Measurements from ENCODE around the gene A2M.

A2M gene

DNA sequence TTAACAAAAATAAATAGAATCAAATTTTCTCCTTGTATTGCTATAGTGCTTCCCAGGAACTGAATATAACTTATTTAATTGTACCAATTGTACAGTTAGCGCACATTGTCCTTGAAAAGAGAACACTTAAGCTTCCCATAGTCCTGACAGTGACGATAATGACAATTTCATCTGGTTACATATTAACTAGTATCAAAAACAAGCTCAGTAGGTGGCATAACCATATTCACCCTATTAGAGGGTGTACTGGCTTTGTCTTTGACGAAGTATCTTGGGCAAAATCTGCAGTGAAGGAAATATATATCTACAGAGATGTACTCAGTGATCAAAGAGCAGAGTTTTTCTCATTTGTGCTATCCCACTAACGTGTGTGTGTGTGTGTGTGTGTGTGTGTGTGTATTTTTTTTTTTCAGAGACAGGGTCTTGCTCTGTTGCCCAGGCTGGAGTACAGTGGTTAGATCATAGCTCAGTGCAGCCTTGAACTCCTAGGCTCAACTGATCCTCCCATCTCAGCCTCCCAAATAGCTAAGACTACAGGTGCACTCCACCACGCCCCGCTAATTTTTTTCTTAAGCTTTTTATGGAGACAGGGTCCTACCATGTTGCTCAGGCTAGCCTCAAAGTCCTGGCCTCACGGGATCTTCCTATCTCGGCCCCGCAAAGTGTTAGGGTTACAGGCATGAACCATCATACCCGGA, 4.9 kb upstream of the A2M start:
- no peak for DNase-seq

DNA sequence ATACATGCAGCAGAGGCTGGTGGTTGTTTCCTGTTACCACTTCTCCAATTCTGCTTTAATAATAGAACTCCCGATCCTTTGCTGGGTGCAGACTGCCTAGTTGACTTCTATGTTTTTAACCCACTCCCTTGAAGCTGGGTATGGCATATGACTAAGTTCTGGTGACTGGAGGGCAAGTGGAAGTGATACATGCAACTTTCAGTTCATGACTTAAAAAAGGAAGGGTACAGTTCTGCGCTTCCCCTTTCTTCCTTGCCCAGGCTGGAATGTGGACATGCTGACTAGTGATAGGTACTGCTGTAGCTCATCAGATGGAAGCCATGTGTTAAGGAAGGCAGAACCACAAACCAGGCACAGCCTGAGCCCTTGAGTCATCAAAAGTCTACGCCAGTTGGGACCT, 2.4 kb upstream of the A2M start:
- DNase-seq = no peak

DNA sequence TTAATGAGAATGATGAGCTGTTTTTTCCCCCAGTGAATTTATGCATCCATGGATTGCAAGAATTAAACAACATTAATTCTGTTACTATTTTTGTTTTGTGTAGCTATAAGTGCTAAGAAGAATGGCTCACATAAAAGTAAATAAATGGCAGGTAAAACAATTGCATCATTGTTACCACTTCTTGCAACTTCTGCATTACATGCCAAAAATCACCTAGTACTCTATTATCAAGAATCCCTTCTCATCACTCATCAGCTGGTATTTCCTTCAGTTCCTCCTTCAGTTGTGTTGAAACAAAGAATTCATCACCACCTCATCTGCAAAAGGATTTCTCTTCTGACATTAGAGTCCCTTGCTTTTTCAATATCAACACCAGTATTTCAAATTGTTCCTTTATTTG, 773 bp downstream of the A2M start:
- DNase-seq = no peak

DNA sequence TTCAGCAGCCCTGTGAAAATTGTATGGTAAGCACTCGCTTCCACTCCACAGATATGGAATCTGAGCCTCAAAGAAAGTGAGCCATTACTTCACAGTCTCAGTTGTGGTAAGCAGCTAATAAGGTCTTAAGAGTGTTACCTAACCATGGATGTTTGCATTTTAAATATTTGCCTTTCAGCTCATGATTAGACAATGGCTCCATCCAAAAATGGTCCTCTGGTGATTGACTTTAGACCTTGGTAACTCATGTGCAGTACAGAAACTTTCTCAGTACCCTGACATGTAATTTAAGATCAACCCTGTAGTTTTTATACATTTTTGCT, 1.8 kb downstream of the A2M start:
- no peak for DNase-seq

DNA sequence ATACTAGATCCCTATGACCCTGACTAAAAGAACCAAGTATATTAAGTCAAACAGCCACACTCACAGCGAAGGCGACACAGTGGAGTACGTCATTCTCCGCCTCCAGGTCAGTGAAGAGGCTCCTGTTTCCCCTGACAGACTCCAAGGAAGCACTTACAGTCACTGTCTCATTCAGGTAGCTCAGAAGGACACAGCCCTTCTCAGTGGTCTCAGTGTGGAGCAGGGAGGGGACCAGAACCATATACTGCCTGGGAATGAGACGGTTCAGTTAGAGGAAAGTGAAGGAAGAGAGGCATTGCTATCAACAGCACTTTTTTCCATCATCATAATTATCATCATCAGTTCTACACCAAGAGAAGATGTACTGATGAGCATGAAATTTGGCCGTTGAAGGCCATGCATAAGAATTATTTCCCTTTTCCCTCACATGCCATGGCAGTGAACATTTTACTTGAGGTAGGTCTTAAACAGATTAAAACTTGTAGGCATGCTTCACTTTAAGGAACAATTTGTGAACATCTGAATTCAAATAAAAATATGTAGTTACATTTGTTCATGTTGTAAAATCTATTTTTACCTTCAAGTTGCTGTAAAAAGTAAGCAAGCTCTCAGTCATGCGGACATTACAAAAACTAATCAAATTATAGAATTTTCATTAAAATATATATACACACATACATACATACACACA, 2.3 kb downstream of the A2M start:
- DNase-seq = no peak

DNA sequence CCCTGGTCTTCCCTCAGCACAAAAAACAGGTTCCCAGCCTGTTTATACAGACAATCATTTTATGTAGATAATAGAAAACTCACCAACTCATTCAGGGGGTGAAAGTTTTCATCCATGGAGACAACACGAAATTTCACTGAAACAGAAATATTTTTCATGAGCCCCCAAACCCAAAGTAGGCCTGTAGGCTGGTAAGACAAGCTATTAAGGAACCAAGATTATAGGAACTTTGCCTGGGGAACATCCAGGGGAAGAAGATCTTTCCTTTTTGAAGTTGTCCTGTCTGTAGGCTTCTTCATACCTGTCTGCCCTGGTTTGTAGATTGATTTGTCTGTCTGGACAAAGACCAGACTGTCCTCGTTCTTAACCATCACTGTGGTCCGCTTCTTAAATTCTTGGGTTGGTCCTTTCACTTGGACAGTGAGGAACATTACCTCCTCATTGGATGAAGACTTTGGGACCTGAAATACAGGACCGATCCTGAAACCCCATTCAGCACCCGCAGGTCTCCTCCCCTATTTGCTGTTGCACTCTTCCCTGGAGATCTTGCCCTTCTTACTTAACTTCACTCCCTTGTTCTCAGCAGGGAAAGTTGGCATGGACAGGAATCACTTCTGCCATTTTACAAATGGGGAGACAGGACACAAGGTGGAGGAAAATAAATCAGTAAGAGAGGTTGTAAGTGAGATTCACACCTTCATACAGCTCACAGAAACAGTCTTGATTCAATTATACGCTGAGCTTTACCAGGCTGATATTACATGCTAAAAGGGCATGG, 3.5 kb downstream of the A2M start:
- DNase-seq = no peak

DNA sequence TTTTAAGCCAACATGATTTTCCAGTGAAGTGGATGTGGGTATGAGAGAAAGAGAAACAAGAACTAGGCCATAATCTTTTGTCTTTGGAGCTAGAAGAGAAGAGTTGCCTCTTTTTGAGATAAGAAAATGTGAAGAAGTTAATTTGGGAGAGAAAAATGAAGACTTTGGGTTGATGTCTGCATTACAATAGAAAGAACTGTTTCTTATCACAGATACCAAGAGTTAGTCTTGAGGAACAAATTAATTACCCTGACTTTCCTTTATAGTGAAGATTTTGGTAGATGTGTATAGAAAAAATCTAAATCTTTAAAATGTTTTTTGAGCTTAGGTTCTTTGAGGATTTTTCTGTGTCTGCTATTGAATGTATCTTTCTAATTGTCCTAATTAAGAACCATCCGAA, 4.2 kb downstream of the A2M start:
- no peak for DNase-seq

DNA sequence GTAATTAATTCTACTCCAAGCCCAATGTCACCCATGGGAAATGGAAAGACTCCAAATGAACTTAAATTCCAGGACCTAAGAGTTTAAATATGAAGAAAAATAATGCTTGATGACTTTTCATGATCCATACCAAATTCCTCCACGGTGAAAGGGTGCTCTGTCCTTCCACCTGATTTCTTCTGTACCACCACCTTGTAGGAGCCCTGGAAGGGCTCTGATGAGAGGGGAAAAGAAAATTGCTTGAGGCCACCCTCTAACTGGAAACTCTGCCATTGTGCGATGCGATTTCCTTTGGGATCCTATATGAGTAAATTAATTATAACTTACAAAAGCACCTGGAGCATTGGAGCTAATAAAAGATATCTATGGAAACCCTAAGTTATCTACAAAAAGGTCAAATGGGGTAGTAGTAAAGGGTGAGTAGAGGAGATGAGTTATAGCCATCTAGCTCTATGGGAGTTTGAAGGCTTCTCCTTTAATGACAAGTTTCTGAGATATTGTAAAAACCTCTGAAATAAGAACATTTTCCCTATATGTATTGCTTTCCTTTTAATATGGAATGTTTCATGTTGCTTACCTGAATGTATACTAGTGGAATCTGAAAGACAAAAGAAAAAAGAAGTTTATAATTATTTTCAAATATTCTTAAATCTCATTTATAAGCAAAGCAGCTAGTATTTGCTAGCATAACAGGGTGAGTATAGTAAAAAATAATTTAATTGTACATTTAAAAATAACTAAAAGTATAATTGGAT, 5.8 kb downstream of the A2M start:
- no peak for DNase-seq

DNA sequence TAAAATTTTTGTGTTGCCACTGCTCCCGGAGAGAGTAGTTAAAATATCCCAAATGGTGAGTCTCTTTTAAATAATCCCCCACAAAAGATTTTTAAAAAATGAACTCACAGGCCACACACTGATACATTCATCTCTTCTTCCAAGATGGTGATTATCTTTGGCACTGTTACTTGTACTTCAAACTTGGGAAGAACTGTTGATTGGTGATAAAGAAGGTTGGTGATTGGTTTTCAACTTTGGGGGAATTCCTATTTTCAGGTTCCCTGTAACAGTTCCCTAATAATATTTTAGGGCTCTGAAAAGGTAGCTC, 6.6 kb downstream of the A2M start:
- no peak for DNase-seq

DNA sequence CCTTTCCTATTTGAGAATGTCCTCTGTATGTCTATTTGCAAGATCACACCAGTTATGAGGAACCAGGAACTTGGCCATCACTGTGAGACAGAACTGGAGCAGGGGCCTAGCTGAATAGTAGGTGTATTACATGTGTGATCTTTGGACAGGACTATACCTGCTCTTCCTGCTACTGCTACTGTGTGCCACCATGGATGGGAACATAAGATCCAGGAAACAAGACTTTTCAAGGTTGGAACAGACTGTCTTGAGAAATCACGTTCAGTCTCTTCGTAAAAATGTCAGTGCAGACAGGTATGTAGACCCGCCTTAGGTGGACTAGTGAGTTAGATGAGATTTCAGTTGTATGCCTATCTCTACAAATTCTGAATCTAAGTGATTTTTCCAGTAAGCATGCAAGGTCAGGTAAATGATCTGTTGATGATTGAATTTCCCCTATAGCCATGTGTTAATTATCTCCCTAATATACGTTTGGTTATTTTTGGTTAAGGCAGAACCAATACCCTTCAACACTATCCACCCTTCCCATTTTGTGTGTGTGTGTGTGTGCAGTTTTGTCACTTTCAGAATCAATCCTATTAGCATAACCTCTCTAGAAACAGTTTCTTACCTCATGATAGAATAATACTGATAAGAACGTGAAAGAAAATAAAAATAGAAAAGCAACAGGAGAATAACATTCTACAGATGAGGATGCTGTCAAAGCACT, 7.1 kb downstream of the A2M start:
- no peak for DNase-seq

DNA sequence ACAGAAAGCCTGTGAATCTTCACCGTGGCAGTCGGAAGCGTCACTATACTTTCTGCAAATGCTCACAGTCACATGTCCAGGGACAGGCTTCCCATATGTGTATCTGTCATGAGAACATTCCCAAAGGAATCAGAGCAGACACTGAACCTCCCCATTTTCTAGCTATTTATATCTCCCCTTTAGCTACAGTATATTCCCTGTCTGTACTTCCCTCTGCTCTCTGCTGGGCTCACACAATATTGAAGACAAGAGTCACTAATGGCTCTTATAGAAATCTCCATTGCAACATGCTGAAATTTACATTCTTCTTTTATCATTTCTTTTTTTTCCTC, 8.2 kb downstream of the A2M start:
- DNase-seq = no peak

DNA sequence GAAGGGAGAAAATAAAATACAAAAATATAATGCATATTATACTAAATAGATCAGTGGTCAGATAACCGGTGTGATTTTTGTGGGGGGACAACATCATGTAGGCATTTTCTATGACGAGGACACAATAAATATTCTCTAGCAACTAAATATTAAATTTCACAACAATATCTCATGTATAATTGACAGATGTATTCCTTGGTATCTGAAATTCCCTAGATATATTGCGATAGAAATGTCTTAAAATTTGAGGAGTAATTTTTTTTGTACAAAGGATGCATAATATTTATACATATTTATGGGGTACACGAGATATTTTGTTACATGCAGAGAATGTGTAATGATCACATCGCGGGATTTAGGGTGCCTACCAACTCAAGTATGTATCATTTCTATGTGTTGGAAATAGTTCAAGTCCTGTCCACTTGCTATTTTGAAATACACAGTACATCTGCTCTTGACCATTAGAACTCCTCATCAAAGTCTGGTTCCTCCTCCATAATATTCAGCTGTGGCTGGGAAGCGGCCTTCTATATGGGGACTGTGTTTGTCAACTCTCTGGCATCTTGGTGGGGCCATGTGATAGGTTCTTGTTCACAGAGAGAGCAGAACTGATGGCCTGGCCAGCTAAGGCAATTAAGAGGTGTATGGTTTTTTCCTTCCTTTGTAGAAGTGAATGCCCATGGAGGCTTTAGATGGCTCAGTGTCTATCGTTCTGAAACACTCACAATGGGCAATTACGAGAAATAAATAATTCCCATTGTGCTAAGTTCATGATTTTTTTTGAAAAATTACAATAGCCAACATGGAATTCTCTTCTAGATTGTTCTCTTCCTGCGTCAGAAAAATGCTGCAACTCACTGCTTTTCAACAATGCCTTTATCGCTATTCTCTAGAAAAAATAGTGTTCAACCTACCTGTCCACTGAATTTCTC, 8.8 kb downstream of the A2M start:
- no peak for DNase-seq

DNA sequence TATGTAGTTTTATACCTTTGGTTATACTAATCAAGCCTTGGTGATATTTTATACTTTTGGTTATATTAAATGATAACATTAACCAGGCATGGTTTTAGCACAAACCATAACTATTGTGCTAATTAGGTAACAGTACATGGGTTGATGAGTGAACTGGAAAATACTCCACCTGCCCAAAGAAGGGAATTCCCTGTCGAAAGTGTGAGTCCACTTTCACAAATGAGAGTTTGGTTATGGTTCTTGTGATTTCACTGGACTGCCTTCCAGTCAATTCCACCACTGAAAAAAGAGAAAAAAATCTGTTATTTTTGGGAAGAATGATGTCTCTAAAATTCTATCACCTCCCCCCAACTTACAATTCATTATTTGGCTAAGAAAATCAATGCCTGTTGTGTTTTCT, 9.7 kb downstream of the A2M start:
- DNase-seq = no peak

DNA sequence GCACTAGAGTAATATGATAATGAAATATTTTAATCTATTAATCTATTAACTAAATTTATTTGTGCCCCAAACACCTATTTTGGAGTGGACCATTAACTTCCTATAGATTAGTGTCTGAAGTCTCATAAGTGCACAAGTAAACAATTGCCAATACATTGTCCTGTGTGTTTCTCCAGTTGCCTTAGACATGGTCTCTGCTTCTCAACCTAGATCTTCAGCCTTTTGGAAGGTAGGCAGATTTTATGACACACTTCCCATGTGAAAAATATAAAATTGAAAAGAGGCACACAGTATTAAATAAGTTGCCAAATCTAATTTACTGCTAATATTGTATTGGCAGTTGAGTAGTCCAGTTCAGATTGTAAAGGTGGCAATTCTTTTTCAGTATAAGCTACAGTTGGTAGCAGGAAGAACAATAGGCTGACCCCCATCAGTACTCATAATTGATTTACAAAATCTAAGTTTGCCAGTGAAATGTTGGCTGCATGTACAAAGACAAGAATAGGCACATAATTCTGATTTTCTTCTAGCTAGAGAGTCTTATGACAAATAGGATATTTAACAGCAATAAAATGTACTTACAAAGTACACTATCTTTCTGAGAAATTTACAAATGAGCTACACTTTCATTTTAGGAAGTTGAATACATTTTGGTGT, 10.8 kb downstream of the A2M start:
- DNase-seq = no peak

DNA sequence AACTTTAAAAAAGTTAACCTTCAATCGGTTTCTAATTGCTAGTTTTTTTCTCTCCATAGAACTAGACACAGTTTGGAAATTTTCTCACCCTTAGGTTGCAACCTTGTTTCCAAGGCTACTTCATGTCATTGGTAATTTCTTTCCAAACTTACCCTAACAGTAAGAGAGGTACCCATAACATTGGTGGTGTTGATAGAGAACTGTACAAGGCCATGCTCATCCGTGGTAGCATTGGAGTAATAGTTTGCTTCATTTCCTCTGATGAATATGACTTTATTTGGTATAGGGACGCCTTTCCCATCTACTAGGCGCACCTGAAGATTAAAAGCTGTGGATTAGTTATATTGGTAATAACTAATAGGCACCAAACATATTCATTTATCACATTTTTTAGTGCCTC, 11.6 kb downstream of the A2M start:
- no peak for DNase-seq

DNA sequence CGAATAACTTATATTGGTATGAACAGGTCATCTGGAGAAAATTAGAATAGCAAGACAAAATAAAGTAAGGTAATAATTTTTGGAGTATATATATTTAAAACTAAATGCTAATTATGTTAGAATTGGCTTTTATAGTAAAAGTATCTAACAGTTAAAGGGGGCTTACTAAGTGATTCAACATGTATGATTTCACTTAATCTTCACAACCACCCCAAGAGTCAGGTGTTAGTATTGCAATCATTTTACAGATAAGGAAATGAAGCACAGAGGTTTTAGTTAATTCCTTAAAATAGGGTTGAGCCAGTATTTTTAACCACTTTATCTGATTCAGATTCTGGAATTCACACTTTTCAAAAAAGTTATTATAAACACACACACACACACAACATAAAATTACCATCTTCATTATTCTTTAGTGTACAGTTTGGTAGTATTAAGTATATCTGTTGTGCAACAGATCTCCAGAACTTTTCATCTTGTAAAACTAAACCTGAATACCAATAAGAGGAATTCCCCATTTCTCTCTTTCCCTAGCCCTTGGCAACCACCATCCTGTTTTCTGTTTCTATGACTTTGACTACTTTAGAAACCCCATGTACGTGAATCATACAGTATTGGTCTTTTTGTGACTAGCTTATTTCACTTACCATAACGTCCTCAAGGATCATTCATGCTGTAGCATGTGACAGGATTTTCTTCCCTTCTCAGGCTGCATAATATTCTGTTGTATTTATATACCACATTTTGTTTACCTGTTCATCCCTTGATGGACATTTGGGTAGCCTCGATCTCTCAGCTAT, 12.5 kb downstream of the A2M start:
- DNase-seq = no peak

DNA sequence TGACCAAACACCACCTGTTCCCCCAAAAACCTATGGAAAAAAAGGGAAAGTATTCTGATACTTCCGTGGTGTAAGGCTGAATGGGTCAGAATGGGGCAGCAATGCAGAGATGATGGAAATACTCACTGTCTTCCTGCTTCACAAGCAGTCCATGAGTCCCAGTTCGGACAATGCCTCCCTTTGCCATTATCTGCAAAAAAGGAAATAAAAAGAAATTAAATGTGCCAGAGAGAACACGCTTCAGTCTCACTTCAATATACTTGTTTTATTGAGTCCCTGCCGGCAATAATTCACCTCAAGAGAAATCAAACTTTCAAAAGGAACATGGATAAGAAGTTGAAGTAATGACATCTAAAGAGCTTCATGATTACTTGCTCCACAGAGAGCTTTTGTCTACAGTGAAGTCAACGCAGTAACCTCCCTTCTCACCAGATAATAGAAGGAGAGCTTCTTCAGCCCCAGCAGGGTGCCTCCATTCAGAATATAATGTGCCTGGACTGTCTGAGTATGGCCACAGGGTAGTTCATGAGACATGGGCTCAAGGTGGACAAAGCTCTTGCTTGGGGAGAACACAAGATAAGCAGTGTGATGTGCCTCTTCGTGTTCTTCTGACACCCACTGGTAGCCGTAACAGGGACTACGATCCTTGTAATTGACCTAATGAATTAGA, 14.6 kb downstream of the A2M start:
- DNase-seq = no peak

DNA sequence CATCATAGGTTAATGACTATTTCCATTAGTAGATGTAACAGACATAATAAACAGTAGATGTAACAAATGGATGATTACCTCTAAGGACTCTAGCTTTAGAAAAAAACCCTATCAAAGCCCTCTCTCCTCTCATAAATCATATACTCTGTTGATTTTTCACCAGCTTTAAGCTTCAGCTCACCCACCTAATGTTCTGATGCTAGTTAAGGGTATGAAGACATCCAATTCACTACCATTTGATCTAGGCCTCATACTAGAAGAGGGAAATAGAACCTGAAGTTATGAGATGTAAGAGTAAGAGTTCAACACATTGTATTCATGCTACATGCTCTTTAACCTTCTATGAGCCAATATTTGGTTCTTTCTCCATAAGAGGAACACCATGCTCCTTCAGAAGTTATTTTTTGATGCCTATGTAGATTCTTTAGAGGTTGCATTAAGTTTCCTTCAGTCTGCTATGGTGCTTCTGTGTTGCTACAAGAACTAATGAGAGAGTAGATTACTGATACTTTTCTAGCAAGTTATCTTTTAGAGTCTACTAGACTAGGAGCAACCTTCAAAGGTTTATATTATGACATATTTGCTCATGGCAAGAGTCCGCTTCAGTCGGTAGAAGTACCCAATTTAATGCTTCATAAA, 16.0 kb downstream of the A2M start:
- no peak for DNase-seq

DNA sequence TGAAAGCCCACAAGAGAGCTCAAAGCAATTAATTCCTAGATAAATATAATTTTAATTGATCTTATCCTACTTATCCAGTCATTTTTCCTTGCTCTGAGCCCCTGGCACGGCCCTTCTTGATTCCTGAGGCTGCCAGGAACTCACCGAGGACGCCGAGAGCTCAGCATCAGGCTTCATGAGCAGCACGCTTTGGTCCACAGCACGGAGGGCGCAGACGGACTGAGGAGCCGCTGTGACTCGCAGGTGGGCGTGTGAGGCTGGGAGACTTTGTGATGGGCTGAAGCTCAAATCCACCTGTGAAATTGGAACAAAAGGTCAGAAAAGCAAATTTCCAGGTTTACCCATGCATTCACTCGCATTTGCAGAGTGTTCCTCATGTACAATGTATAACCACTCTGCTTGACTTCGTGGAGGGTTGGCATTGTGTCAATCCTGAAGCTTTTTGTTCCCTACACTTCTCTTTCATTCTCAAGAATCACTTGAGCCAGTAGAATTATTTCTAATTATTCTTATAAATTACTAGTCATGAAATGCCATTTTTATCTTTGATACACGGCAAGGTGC, 17.2 kb downstream of the A2M start:
- no peak for DNase-seq

Data from NCI-H510A treated with DMSO at 0.1 percent for 48 hours (cell line).